NCI-H187 (cell line): ENCODE measurements around the gene KRT81.
"Not testable (repeated sequence)": the region's sequence is repeated elsewhere in the genome, so short reads cannot be mapped to it uniquely, and the experiment has no call there.

Experiments used
- DNase-seq, 2 experiments: peaks; one replicate each; lab custom pipeline; 2025; lab: John Stamatoyannopoulos, UW

The KRT81 gene

GRCh38 chr12:52296572-52297215 lies 5.4 kb upstream of the KRT81 start:
- DNase-seq, result no peak

DNA sequence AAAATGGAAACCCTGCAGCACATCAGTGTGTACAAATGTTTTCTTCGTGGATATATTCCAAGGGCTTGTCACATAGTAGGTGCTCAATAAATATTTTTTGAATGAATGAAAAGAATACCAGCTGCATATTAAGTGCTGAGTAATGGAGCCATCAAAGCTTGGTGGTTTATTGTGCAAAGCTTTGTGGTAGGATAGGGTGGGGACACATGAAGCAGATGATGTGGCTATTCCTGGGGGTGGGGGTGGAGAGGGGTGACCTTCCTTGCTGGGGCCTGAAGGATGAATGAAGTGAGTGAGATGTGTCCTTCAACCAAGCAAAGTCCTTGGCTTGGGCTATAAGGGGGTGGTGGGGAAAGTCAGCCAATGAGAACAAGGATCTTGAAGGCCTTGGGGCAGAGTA lies 4.3 kb upstream of the KRT81 start:
- DNase-seq, result no peak

DNA sequence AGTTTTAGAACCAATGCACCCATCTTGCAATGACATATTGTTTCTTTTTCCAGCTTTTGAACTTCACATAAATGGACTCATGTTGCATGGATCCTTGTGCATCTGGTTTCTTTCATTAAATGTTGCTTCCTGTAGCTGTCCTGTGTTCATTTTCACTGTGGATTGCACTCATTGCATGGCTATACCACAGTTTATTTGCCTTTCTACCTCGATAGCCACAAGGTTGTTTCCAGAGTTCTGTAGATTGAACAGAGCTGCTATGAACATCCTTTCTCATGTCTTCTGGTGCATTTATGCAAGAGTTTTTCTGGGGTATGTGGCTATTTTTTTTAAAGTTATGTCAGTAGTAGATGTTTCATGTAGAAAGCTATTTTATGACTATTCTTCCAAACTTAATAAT lies 3.5 kb upstream of the KRT81 start:
- DNase-seq, result no peak

DNA sequence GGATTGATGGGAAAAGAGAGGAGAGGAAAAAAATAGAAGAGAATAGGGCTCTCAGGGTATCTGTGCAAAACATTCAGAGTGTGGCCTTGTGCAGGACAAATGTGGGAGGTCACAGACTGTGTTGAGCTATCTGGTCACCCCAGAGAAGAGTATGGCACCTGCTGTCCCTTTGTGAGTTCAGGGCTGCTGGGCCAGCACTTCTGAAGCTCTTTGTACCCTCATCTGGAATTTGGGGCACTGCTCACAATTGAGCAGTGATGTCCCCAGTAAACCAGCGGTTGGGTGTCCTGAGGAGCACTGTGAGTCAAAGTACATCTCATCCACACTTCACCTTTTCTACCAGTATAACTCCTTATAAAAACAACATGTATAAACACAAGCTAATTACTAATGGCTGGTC lies 2.6 kb upstream of the KRT81 start:
- DNase-seq, result no peak

DNA sequence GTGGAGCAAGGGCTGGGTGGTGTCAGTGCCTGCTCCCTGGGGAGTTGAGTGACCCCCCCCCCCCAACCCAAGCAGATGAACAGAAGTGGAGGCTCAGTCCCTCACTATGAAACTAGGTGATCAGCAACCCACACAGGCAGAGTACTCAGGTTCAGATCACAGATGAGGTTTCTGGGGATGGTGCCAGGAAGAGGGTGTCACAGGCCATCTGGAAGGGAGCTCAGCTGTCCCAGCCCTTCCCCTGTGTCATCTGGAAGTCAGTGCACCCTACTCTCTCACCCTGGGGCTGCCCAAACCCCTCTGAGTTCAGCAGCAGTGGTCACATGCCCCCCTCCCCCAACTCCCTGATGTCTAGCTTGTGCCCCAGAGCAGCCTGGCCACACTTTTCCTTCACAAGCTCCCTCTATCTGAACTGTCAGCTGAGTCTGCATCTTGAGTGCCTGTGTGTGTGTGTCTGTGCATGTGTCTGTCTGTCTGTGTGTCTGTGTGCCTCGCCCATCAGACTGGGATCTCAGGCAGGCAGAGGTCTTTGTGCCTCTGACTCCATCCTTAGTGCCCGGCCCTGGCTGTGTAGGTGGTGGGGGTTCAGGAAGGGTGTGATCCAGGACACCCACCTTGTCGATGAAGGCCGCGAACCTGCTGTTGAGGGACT lies 725 bp downstream of the KRT81 start:
- not testable (repeated sequence) for DNase-seq

DNA sequence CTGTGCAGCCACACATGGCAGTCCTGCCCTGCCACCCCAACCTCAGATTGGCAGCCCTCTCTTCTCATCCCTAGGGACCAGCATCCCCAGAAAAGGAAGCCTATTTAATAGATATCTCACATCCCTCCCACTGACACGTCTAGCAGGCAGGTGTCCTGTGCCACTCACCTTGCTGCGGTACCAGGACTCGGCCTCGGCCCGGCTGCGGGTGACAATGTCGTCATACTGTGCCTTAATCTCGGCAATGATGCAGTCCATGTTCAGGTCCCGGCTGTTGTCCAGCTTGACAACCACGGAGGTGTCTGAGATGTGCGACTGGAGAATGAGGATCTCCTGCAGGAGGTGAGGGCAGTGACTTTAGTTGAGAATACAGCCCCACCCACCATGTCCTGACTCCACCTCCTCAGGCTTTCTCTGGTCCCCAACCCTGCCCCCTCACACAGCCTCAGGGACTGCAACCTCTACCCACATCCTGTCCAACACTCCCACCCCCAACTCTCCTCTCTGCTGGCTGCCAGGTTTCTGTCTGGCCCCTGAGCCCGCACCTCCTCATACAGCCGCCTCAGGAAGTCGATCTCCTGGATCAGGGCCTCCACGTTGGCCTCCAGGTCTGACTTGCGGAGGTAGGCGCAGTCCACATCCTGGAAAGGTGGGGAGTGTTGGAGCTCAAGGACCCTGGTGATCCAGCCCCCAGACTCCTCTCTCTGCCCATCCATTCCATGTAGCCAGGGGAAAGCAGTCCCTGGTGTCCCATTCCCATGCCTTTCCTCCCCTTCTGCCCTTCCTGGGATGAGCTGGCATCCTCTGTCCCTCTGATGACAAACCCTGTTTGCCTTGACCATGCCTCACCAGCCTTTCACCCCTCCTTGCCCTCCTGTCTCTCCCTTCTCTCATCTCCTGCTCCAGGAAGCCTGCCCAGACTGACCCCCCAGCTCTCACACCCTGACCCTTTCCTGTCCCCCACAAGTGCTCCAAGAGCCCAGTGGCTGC lies 3.2 kb downstream of the KRT81 start:
- not testable (repeated sequence) for DNase-seq

- DNase-seq, result not testable (repeated sequence)
These were observed 4.2 kb downstream of the KRT81 start for GRCh38 chr12:52286857-52287785.

DNA sequence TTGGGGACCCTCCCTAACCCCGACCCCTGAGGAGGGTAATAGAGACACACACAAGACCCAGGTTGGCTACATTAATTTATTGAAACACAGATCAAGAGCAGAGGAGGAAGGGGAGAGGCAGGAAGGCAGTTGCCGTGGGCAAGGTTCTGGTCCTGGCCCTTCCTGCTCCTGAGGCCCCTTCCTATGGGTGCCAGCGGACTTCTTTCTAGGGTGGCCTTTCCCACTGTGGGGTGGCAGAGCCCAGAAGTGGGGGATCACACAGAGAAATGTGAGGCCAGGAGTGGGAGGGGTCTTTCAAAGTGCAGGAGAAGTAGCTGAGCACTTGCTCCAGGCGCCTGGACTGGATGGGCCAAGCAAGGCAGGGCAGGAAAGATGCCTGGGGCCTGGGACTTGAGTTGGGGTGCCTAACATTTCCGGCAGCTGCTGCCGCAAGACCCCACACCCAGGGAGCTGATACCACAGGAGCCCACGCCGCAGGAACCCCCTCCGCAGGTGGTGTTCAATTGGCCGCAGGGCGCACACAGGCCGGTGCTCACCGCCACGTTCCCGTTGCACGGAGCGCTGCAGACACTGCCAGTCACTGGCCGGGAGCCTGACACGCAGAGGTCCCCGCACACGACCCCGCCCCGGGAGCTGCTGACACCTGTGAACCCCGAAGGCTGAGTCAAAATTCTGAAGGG lies 5.3 kb downstream of the KRT81 start:
- no peak for DNase-seq

GRCh38 chr12:52285172-52285745 lies 6.1 kb downstream of the KRT81 start:
- no peak for DNase-seq

DNA sequence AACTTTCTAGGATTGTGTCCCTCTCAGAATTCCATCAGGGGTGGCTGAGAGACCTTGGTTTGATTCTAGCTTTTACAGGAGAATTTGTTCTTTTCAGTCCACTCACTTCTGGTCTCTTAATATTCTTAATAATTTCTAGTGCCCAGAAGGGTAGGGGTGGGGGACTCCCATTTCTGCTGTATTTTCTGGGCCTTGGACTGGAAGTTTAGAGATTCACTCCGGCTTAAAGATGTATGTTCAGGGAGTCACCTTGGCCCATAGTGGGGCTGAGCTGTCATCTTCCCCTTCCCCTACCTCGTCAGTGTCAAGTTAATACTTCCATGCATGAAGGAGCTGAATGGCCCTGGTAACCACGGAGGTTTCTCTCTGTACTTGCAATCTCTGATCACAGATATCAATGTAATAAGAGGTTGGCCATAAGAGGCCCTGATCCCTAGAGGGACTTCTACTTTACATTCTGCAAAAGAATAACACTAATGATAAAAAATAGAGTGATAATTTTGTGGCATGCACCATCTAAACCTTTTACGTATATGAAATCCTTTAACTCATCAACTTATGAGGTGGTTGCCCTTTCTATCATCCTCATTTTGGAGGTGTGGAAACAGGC lies 6.7 kb downstream of the KRT81 start:
- DNase-seq, result no peak

- DNase-seq, result no peak
These were observed 10.4 kb downstream of the KRT81 start for GRCh38 chr12:52280796-52281560.

DNA sequence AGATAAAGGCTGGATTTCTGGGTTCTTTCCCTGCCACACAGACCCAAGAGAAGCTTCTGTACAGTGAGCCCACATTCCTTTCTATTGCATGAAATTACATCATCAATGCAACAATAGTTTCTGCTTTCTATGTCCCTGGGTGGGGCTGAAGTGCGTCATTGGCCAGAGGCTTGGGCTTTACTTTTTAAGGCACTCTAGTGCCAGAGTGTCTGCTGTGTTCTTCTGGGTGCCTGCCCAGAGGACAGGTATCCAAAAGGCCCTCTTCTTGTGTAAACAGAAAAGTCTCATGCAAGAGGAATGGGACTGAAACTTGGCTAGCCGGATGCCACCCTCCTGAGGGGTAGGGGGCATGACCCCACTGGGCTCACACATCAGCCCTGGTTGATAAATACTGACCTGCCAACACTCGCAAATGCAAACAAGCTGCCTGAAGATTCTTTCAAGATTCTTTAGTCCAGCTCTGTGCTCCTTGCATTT lies 11.0 kb downstream of the KRT81 start:
- DNase-seq, result no peak

DNA sequence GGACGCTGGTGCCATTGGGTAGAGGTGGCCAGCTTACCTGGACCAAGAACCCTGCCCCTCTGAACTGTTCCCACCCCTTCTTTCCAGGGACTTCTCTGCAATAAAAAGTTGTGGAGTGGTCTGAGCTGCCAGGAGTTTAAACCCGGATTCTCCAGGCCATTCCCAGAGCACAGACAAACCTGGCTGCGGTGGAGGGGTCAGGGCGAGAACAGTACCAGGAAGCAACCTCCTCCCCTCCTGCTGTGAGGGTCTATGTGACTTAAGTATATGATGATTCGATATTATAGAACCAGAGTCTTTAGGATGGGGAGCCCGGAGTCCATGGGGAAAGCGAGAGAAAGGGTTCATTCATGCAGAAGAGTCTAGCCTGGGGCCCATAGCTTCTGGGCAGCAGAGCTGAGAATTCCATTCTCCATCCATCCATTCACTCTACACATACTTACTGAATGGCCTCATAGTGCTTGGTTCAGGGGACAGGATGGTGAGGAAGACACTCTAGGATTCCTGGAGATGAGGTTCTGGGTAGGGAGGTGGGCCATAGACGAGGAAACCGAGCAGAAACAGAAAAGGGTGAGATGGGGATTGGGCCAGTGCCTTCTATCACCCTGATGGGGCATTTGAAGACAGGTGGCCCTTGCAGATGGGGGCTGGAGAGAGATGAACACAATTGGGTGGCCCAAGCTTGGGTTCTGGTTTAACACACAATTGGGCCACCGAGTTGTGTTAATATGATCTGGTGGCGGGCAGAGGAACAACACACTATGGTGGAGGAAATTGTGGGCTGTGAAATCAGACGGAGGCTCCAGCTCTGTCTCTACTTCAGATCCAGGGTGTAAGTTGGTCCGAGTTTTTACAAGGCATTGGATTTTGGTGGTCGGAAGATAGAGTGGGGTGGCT lies 11.7 kb downstream of the KRT81 start:
- DNase-seq, result no peak

GRCh38 chr12:52278575-52279421 lies 12.5 kb downstream of the KRT81 start:
- DNase-seq, result peak; percentile 40 to 44

GRCh38 chr12:52277486-52278245 lies 13.7 kb downstream of the KRT81 start:
- DNase-seq, result no peak

DNA sequence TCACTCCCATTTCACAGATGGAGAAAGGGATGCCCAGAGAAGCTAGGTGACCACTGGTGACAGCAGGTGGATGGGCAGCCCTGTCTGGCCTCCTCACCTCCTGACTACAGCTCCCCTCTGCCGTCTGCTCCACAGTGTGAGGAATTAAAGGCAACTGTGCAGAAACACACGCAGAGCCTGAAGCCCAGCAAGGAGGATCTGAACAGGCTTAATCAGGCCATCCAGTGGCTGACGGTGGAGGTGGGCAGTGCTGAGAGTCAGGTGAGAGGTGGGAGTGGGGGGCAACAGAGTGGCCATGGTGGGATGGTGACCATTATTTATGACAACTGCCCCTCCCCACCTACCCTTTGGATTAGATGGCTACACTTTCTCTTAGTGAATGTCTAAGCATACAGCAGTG lies 15.6 kb downstream of the KRT81 start:
- DNase-seq, result no peak
